Esophagus (tissue), 2 donors: ENCODE data around the gene KY. TPM values are rescaled to one million over a fixed set of nuclear protein-coding genes. Genes with fewer than 3 reads are reported as not detected.

ENCODE experiments used
- H3K27ac ChIP-seq, 2 donors: one replicate each; pipeline ENCODE4 v1.5.1; 2013; ENCODE audit warnings: low read depth in 2 of 2, mild to moderate bottlenecking in 2 of 2, inconsistent platforms in 1 of 2, low read length in 1 of 2, moderate library complexity in 1 of 2
- H3K27me3 ChIP-seq, 2 donors: one replicate each; pipeline ENCODE4 v1.6.1; 2013; ENCODE audit warnings: low read length in 2 of 2, control low read depth in 1 of 2, mild to moderate bottlenecking in 1 of 2; ENCODE audit not compliant: insufficient read depth in 2 of 2, control insufficient read depth in 1 of 2
- H3K36me3 ChIP-seq, 2 donors: one replicate each; pipeline ENCODE4 v1.6.1; 2013; ENCODE audit warnings: low read length in 1 of 2; ENCODE audit not compliant: control insufficient read depth in 2 of 2, insufficient read depth in 2 of 2
- H3K4me1 ChIP-seq, 2 donors: one replicate each; pipeline ENCODE4 v1.6.1; 2013; ENCODE audit warnings: low read length in 1 of 2; ENCODE audit not compliant: control insufficient read depth in 2 of 2, insufficient read depth in 2 of 2
- H3K4me3 ChIP-seq, 2 donors: one replicate each; pipeline ENCODE4 v1.5.1; 2013; ENCODE audit warnings: low read length in 2 of 2, mild to moderate bottlenecking in 2 of 2, low read depth in 1 of 2, moderate library complexity in 1 of 2
- H3K9me3 ChIP-seq, 2 donors: one replicate each; pipeline ENCODE4 v1.6.1; 2013; ENCODE audit warnings: mild to moderate bottlenecking in 2 of 2, low read depth in 1 of 2, low read length in 1 of 2, moderate library complexity in 1 of 2; ENCODE audit not compliant: control insufficient read depth in 2 of 2, insufficient read depth in 1 of 2
- WGBS, 2 donors: extraction: QIAGEN DNeasy Blood & Tissue Kit; methylation state at CpG; one replicate each; pipeline ENCODE4 v1.1.7; 2013; 5-methylcytosine and 5-hydroxymethylcytosine counted together
- polyA plus RNA-seq, 2 donors: library from polyadenylated mRNA; stranded (reverse); fragments of 200-250 nt; gene quantifications; one replicate each; pipeline ENCODE4 v1.2.3, GENCODE V29; 2013
- donor health status: healthy with polysubstance abuse.
- donor health status: Bipolar disorder and iron deficiency.

Gene KY
- polyA plus RNA-seq, 2 donors, result 0.02 to 0.08 TPM

DNA sequence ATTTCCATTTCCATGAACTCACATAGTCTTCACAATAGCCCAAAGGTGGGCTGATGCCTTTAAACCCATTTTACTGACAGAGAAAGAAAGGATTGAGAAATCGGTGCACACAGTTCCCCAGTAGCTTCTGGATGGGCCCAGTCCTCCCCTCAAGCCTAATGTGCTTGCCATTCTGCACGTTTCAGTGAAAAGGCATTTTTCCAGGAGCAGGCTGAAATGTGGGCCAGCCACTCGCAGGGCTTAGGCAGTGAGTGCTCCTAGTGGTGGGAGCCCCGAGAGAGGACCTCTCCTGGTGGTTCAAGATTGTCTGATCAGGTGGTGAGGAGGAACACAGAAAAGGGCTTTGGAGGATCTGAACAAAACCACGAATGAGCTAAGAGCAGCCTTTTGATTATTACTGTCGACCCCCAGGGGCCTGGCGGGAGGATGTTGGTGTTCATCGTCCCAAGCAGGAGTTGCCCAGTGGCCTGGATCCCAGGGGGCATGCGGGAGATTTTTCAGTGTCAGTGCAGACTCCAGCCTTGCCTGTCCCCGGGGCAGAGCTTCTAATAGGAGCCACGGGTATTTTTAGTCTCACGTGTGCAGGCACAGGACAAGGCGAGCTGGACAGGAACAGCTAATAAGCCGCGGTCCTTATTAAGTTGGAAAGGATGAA lies 8.7 kb upstream of the KY start:
- no peak overlapping the region for H3K4me3 ChIP-seq
- no peaks in the 10 kb centered on the region for H3K4me1 ChIP-seq
- no peaks in the 10 kb centered on the region for H3K27me3 ChIP-seq
- no peaks in the 10 kb centered on the region for H3K9me3 ChIP-seq
- H3K27ac ChIP-seq, result no peak overlapping the region
- H3K36me3 ChIP-seq, result no peaks in the 10 kb centered on the region
- 77% methylated on average over 15 of the region's 15 CpGs for WGBS, 2 donors

DNA sequence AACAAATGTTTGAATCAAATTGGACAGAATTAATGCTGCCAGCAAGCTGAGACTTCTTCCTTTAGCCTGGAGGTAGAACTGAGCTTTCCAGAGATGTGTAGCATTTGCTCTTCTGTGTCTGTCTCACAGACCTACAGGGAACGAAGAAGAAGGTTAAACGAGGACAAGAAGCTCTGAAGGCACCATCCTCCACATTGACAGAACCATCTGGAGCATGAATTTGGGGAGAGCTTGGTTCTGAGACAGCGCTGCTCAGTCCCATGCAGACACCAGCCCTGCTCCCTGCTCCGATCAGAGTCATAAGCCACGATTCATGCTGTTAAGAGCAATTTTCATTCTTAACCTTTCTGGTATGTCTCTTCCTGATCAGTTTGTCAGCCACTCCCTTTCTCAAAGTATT lies 7.7 kb upstream of the KY start:
- Histone ChIP-seq H3K27me3 (no peaks in the 10 kb centered on the region), H3K27ac (no peak overlapping the region), H3K4me1 (no peaks in the 10 kb centered on the region), H3K4me3 (no peak overlapping the region), H3K36me3 (no peaks in the 10 kb centered on the region), H3K9me3 (no peaks in the 10 kb centered on the region)
- WGBS, 2 donors, result 61 to 64% methylated on average over 5 of the region's 5 CpGs

DNA sequence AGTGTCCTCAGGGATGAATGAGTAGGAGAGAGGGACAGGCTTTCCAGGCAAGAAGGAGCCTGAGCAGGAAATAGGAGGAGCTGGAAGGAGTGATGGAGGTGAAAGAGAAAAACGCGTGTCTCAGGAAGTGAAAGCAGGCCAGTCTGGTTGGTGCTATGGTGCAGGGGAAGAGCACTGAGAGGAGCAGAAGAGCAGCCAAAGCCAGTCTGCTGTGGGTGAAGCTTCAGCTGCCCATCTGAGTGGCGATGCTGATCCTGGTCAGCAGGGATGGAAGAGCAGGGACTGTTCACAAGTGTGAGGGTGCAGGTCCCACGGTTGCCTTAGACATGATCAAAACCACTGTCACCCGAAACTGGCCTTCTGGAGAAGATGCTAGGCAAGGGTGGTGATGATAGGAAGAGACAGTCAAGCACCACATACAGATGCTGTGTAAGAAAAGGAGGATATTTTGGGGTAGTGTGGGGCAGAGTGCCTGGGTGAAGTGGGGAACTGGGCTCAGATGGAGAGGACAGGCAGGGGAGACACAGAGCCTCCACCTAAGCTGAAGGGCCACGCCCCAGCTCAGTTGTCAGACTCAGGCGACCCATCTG lies 5.5 kb upstream of the KY start:
- no peak overlapping the region for H3K4me3 ChIP-seq

DNA sequence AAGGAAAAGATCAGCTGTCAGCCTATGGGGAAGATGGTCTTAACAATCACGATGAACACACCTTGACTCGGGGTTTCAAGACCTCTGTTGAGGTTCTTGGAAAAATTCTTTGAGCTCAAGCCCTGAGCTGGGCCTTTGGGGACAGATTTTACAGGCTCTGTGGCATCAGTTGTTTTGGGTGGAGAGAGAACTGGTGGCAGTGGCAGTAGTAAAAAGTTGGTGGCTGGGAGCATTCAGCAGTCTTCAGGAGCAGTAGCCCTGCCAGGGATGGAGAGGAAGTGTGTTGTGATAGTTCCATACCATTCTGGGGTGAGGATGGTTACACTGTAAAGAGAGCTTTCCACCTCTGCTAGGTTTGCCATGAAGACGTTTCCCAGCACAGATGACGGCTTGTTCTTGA lies 4.9 kb upstream of the KY start:
- no peaks in the 10 kb centered on the region for H3K9me3 ChIP-seq
- WGBS, 2 donors, result 82 to 88% methylated on average over 4 of the region's 4 CpGs
- peaks cover 0 to 9% of the 10 kb centered on the region in 2 donors for H3K4me1 ChIP-seq
- H3K4me3 ChIP-seq, result no peak overlapping the region
- H3K27me3 ChIP-seq, result no peaks in the 10 kb centered on the region
- no peak overlapping the region for H3K27ac ChIP-seq
- no peaks in the 10 kb centered on the region for H3K36me3 ChIP-seq

More for the DNA sequence above, 5.5 kb upstream of the KY start:
- WGBS, 2 donors, result 82 to 90% methylated on average over 7 of the region's 7 CpGs
- no peak overlapping the region for H3K27ac ChIP-seq
- no peaks in the 10 kb centered on the region for H3K36me3 ChIP-seq
- no peaks in the 10 kb centered on the region for H3K9me3 ChIP-seq
- no peaks in the 10 kb centered on the region for H3K27me3 ChIP-seq
- H3K4me1 ChIP-seq, result peaks cover 0 to 4% of the 10 kb centered on the region in 2 donors

DNA sequence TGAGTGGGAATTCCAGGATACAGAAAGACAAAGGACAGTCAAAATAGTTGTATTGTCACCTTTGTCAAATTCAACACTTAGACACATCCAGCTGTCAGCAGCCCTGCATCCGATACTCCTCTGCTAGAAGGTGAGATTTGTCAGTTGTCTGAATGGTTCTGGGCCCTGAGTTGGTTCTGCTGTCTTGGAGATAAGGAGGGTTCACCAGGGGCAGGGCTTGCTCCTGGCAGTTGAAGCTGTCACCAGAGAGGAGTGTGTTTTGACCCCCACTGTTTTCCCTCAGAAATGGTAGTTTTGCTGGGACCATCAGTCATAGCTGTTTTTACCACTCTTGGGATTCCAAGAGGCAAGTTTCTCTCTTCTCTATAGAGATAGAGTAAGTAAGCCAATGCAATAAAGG lies 3.2 kb upstream of the KY start:
- peaks cover 0 to 9% of the 10 kb centered on the region in 2 donors for H3K4me1 ChIP-seq
- no peaks in the 10 kb centered on the region for H3K36me3 ChIP-seq
- no peak overlapping the region for H3K27ac ChIP-seq
- no peaks in the 10 kb centered on the region for H3K9me3 ChIP-seq
- H3K27me3 ChIP-seq, result no peaks in the 10 kb centered on the region
- H3K4me3 ChIP-seq, result no peak overlapping the region
- 87 to 88% methylated on average over 1 of the region's 1 CpG for WGBS, 2 donors

DNA sequence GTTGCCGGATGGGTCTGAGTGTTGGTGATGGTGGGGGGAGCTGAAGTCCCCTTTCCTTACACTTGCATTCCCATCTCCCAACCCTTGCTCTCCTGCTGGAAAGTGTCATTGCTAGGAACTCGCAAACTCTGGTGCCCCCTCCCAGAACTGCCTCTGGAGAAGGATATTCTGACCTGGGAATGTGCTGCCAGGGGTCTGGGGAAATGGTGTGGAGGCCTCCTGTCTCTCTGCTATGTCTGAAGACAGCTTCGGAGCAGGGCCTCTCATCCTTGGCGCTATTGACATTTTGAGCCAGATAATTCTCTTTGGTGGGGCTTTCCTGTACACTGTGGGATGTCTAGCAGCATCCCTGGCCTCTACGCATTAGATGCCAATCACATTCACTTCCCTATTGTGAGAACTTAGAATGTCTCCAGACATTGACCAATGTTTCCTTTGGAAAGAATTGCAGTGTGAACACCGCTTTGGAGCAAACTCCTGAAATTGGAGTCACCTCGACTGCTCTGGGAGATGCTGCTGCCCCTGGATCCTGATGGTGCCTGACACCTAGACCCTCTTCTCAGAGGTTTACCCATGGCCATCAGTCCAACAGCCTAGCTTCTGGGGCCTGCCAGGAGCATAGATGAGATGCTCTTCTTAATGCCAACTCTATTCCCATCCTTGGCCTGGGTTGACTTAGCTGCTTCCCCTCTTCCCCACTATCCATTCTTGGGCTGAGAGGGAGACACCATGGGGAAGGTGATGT lies 2.2 kb upstream of the KY start:
- no peak overlapping the region for H3K4me3 ChIP-seq
- H3K9me3 ChIP-seq, result no peaks in the 10 kb centered on the region
- H3K4me1 ChIP-seq, result peaks cover 0 to 9% of the 10 kb centered on the region in 2 donors
- WGBS, 2 donors, result 93 to 94% methylated on average over 7 of the region's 7 CpGs
- H3K27me3 ChIP-seq, result no peaks in the 10 kb centered on the region
- no peak overlapping the region for H3K27ac ChIP-seq
- H3K36me3 ChIP-seq, result no peaks in the 10 kb centered on the region

DNA sequence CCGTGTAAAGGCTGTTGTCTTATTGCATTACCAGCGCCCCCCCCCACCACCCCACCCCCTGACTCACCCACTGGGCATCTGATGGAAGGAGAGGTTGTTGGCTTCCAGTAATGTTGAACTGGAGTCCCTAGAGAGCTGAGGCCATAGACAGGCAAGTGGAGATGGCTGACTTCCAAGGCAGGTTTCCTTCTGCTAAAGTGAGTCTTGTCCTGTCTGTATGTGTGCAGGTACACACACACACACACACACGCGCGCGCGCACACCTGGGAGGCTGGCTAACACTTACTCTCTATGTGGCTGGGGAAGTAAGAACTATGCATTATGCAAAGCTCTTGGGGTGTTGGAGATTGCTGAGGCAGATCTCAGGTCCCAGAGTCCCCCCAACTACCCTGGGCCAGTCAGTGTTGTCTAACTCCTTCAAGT lies 1.6 kb upstream of the KY start:
- Histone ChIP-seq H3K27me3 (no peaks in the 10 kb centered on the region), H3K9me3 (no peaks in the 10 kb centered on the region), H3K36me3 (no peaks in the 10 kb centered on the region), H3K4me1 (peaks cover 0 to 9% of the 10 kb centered on the region in 2 donors), H3K4me3 (no peak overlapping the region), H3K27ac (no peak overlapping the region)
- WGBS, 2 donors, result 66 to 71% methylated on average over 7 of the region's 7 CpGs

DNA sequence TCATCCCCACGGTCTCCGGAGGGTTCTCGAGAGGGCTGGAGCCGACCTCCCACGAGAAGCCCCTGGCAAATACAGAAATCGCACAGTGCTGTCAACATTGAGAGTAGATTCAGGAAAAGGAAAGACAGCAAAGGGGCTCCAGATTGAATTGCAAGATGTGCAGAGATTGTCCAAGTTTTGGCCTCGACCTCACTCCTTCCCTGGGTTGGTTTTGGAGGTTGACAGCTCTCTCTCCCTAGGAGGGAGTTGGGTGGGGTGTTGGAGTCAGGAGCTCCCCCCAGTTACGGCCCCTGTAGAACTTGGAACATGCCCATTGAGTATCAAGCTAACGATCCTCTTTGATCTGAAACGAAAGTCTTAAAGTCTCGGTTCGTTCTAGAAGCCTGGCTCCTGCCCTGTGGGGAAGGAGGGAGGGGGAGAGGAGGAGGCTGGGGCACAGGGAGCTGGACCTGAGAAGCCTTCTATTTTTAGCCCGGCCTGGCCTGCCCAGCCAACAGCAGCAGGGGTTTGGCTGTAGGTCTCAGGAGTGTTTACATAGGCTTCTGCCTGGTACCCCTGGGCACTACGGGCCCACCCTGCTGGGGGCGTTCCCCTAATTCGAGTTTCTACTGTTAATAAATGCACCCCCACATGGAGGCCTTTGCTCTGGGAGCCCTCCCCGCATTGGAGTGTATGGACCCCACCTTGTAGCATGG lies 672 bp upstream of the KY start:
- Histone ChIP-seq H3K9me3 (no peaks in the 10 kb centered on the region), H3K4me3 (peak overlapping the region in 1 of 2 donors; percentile 25), H3K4me1 (peaks cover 0 to 9% of the 10 kb centered on the region in 2 donors), H3K27me3 (no peaks in the 10 kb centered on the region), H3K36me3 (no peaks in the 10 kb centered on the region), H3K27ac (peak overlapping the region in 1 of 2 donors; percentile 66)
- 8 to 11% methylated on average over 16 to 17 of the region's 17 CpGs for WGBS, 2 donors

DNA sequence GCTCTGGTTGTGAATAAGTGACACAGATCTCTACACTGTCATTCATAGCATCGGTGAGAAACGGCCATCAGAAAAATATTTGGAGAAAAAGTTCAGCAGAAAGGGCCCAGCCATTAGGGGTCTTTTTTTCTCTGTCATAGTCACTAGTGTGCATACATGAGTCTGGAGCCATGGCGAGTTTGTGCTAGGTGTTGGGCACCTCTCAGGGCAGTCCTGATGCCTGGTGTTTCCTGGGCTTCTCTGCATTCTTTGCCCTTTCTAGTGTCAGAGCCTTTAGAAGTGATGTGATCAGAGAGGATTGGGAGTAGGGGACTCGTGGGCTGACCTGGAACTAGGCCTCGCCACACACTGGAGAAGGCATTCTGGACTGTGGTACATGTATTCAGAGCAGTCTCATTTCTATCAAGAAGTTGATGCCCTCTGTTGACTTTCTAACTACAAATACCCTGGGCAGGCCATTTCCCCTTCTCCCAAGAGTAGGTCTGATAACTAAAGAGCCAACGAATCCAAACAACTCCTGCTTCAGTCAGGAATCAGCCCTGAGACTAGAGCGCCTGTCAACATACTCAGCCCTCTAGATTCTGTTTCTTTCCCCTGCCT lies 1.6 kb downstream of the KY start:
- Histone ChIP-seq H3K4me1 (peaks cover 0 to 9% of the 10 kb centered on the region in 2 donors), H3K4me3 (no peak overlapping the region), H3K36me3 (no peaks in the 10 kb centered on the region), H3K27ac (no peak overlapping the region), H3K27me3 (no peaks in the 10 kb centered on the region), H3K9me3 (no peaks in the 10 kb centered on the region)
- 85 to 88% methylated on average over 7 of the region's 7 CpGs for WGBS, 2 donors
